Measurements from ENCODE around the gene SFTPD. TPM values are rescaled to one million over a fixed set of nuclear protein-coding genes. Genes with fewer than 3 reads are reported as not detected.

The SFTPD gene
- total RNA-seq, 4 donors from 2014 or later: 1.7 to 2.7 (median 2.2) TPM; not detected in 1

DNA sequence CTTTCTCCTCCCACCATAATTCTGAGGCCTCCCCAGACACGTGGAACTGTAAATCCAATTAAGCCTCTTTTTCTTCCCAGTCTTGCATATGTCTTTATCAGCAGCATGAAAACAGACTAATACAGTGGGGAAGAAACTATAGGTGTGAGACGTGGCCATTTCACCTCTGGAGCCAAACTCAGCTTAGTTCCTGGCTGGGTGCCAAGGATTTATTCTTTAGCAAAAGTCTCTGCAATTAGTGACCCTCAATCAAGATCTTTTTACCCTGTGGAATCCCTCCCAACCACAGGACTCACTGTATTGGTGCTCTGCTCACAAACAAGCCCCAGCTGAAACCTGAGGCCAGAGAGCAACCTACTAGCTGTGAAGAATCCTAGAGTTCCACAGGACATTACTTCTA, 28.1 kb upstream of the SFTPD start:
- ATAC-seq: no peak
- Histone ChIP-seq H3K27me3 (no peaks in the 10 kb centered on the region), H3K36me3 (no peaks in the 10 kb centered on the region), H3K4me3 (no peak overlapping the region), H3K27ac (no peak overlapping the region), H3K4me1 (peaks cover 0 to 8% (median 0%) of the 10 kb centered on the region in 3 donors), H3K9me3 (peaks cover 0 to 4% (median 0%) of the 10 kb centered on the region in 3 donors)
- WGBS, 2 donors (ENCODE audit: low coverage in 1 of 2): 71 to 77% methylated on average over 1 to 2 of the region's 2 CpGs
- TF ChIP-seq POLR2A (IDR thresholded peaks at IDR 0.05): no peak
- no peak for TF ChIP-seq CTCF (IDR thresholded peaks at IDR 0.05)
- TF ChIP-seq POLR2AphosphoS5 (IDR thresholded peaks at IDR 0.05): no peak
- no peak for TF ChIP-seq EP300 (IDR thresholded peaks at IDR 0.05)

DNA sequence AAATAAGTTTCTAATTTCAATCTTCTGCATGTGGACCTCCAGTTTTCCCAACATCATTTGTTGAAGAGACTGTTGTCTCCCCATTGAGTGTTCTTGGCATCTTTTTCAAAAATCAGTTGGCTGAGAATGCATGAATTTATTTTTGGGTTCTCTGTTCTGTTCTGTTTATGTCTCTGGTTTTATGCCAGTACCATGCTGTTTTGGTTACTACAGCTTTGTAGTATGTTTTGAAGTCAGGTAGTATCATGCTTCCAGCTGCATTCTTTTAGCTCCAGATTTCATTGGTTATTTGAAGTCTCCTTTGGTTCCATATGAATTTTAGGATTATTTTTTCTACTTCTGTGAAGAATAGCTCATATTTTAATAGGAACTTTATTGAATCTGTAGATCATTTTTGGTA, 21.2 kb upstream of the SFTPD start:
- ATAC-seq: no peak
- no peak for TF ChIP-seq EP300 (IDR thresholded peaks at IDR 0.05)
- no peak for TF ChIP-seq POLR2A (IDR thresholded peaks at IDR 0.05)
- TF ChIP-seq POLR2AphosphoS5 (IDR thresholded peaks at IDR 0.05): no peak
- no peak for TF ChIP-seq CTCF (IDR thresholded peaks at IDR 0.05)
- H3K27me3 ChIP-seq: no peaks in the 10 kb centered on the region
- H3K36me3 ChIP-seq: no peaks in the 10 kb centered on the region
- no peak overlapping the region for H3K27ac ChIP-seq
- H3K4me1 ChIP-seq: no peaks in the 10 kb centered on the region
- no peak overlapping the region for H3K4me3 ChIP-seq
- peaks cover 0 to 7% (median 0%) of the 10 kb centered on the region in 3 donors for H3K9me3 ChIP-seq

- no peaks in the 10 kb centered on the region for H3K27me3 ChIP-seq
- H3K27ac ChIP-seq: no peak overlapping the region
- H3K4me1 ChIP-seq: no peaks in the 10 kb centered on the region
- 81 to 87% methylated on average over 2 of the region's 5 CpGs for WGBS, 2 donors (ENCODE audit: low coverage in 1 of 2)
- H3K4me3 ChIP-seq: no peak overlapping the region
- H3K9me3 ChIP-seq: peaks cover 0 to 25% (median 0%) of the 10 kb centered on the region in 3 donors
- H3K36me3 ChIP-seq: peaks cover 0 to 7% of the 10 kb centered on the region in 2 donors
- TF ChIP-seq POLR2A (IDR thresholded peaks at IDR 0.05) (no peak), POLR2AphosphoS5 (IDR thresholded peaks at IDR 0.05) (no peak), CTCF (IDR thresholded peaks at IDR 0.05) (no peak), EP300 (IDR thresholded peaks at IDR 0.05) (no peak)
- ATAC-seq: no peak
Measured at GRCh38 chr10:79947787-79948424, 999 bp downstream of the SFTPD start.

DNA sequence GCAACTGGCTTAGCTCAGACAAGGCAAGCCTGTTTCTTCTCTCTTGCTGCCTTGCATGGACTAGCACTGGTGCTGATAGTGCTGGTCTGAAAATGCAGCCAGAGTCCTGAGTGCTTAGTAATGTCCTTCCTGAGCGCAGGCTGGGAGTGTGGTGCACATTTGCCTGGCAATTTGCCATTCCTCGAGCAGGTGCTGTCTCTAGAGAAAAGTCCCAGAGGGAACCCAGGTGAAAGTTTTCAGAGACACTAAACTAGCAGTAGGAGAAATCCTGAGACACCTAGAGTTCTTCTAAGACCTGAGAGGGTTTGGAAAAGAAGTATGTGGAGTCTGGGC, 1.9 kb downstream of the SFTPD start:
- H3K27ac ChIP-seq: no peak overlapping the region
- no peaks in the 10 kb centered on the region for H3K4me1 ChIP-seq
- WGBS, 2 donors (ENCODE audit: low coverage in 1 of 2): 13 to 30% methylated on average over 2 of the region's 2 CpGs
- no peak for ATAC-seq
- no peak overlapping the region for H3K4me3 ChIP-seq
- no peaks in the 10 kb centered on the region for H3K27me3 ChIP-seq
- TF ChIP-seq CTCF (IDR thresholded peaks at IDR 0.05): no peak
- TF ChIP-seq POLR2A (IDR thresholded peaks at IDR 0.05): no peak
- no peak for TF ChIP-seq POLR2AphosphoS5 (IDR thresholded peaks at IDR 0.05)
- no peak for TF ChIP-seq EP300 (IDR thresholded peaks at IDR 0.05)
- peaks cover 0 to 7% of the 10 kb centered on the region in 2 donors for H3K36me3 ChIP-seq
- peaks cover 0 to 17% (median 0%) of the 10 kb centered on the region in 3 donors for H3K9me3 ChIP-seq

DNA sequence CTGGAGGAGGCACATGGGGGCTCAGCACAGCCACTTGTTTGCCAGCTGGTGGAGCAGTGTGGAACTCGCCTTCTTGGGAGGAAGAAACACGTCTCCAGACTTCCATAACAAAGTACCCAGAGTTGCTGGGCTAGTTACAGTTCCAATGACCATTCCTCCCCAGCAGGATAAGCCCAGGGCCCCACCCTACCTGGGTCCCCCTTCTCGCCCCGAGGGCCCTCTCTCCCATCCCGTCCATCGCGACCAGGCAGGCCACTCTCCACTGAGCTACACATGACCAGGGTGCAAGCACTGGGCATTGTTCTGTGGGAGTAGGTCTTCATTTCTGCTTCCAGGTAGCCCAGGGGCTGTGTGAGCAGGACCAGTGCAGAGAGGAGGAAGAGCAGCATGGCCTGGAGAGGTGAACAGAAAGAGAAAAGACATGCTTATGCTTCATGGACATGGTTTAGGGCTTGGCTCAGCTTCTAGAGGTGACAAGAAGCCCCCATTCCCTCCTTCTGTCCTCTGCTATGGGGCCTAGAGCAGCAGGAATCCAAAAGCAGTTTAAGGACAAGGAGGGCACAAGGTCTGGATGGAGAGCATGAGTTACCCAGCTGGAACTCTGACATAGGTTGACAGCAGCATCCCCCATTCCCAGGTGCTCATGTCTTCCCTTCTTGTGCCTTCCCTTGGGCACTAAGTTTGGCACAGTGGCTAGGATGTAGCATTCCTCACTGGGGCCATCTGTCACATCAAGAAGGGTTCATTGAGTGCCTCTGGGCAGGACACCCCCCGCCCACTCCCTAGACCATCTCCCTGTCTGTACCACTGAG, 2.4 kb downstream of the SFTPD start:
- TF ChIP-seq CTCF (IDR thresholded peaks at IDR 0.05): no peak
- TF ChIP-seq POLR2A (IDR thresholded peaks at IDR 0.05): no peak
- TF ChIP-seq POLR2AphosphoS5 (IDR thresholded peaks at IDR 0.05): no peak
- no peak for TF ChIP-seq EP300 (IDR thresholded peaks at IDR 0.05)
- WGBS, 2 donors (ENCODE audit: low coverage in 1 of 2): 56 to 89% methylated on average over 2 to 6 of the region's 8 CpGs
- no peak for ATAC-seq

More for the DNA sequence above, 2.4 kb downstream of the SFTPD start:
- Histone ChIP-seq H3K36me3 (peaks cover 0 to under 1% of the 10 kb centered on the region in 2 donors), H3K4me1 (no peaks in the 10 kb centered on the region), H3K27ac (no peak overlapping the region), H3K4me3 (no peak overlapping the region), H3K9me3 (peaks cover 0 to 11% (median 0%) of the 10 kb centered on the region in 3 donors), H3K27me3 (no peaks in the 10 kb centered on the region)
